Common myeloid progenitor, CD34-positive (primary cell): ENCODE measurements around the gene INO80C.

Experiments
- CTCF ChIA-PET: fragments of 350-600 bp; sonication (Branson Sonifier 250); formaldehyde crosslinking; loops from one replicate; lab custom pipeline; 2021; ENCODE audit warnings: antibody characterized with exemption; lab: Charles Lee
- POLR2A ChIA-PET: fragments of 350-600 bp; sonication (Branson Sonifier 250); formaldehyde crosslinking; loops from one replicate; lab custom pipeline; 2021; ENCODE audit warnings: antibody characterized with exemption; lab: Charles Lee
- DNase-seq, 3 donors: peaks; one replicate each; pipeline versions ENCODE4 v3.0.0 to v3.0.0-alpha.2; 2013
- H3K27ac ChIP-seq, 2 experiments: 1 replicate in 1 of 2; 2 replicates in 1 of 2; pipeline ENCODE4 v1.7.0; 2013; ENCODE audit warnings: inconsistent platforms in 2 of 2, low read length in 2 of 2, mild to moderate bottlenecking in 2 of 2, low read depth in 1 of 2, moderate library complexity in 1 of 2; ENCODE audit not compliant: severe bottlenecking in 2 of 2, insufficient read depth in 1 of 2, poor library complexity in 1 of 2
- H3K27me3 ChIP-seq, 5 experiments: replicated peaks in 2 of 5; 1 replicate in 3 of 5; 2 replicates in 2 of 5; pipeline versions ENCODE4 v1.6.1 to v1.7.0; 2013; ENCODE audit warnings: low read length in 4 of 5, mild to moderate bottlenecking in 2 of 5, moderate library complexity in 2 of 5, inconsistent platforms in 1 of 5; ENCODE audit not compliant: insufficient read depth in 5 of 5, control insufficient read depth in 4 of 5
- H3K36me3 ChIP-seq, 4 experiments: 1 replicate in 2 of 4; 2 replicates in 2 of 4; pipeline versions ENCODE4 v1.6.1 to v1.7.0; 2013; ENCODE audit warnings: low read length in 3 of 4, control low read depth in 1 of 4, mild to moderate bottlenecking in 1 of 4; ENCODE audit not compliant: control insufficient read depth in 4 of 4, insufficient read depth in 4 of 4
- H3K4me1 ChIP-seq, 4 experiments: 1 replicate in 3 of 4; 2 replicates in 1 of 4; pipeline versions ENCODE4 v1.6.1 to v1.7.1; 2013; ENCODE audit warnings: low read length in 3 of 4, mild to moderate bottlenecking in 3 of 4, control low read depth in 1 of 4, inconsistent platforms in 1 of 4, moderate library complexity in 1 of 4; ENCODE audit not compliant: control insufficient read depth in 4 of 4, insufficient read depth in 4 of 4; ENCODE audit errors: control extremely low read depth in 1 of 4
- H3K4me3 ChIP-seq, 7 experiments: 1 replicate in 4 of 7; 2 replicates in 3 of 7; pipeline versions ENCODE4 v1.5.1 to v1.7.0; 2013; ENCODE audit warnings: mild to moderate bottlenecking in 7 of 7, low read length in 6 of 7, moderate library complexity in 6 of 7, inconsistent platforms in 2 of 7, low read depth in 2 of 7, control low read depth in 1 of 7; ENCODE audit not compliant: insufficient read depth in 4 of 7, control insufficient read depth in 1 of 7; ENCODE audit errors: extremely low read depth in 1 of 7
- H3K9me3 ChIP-seq, 5 experiments: 1 replicate in 4 of 5; 2 replicates in 1 of 5; pipeline versions ENCODE4 v1.6.1 to v1.7.1; 2013; ENCODE audit warnings: low read length in 4 of 5, mild to moderate bottlenecking in 2 of 5, inconsistent platforms in 1 of 5, low read depth in 1 of 5, moderate library complexity in 1 of 5; ENCODE audit not compliant: control insufficient read depth in 4 of 5, insufficient read depth in 2 of 5; ENCODE audit errors: control extremely low read depth in 1 of 5
- WGBS: methylation state at CpG from one replicate; pipeline ENCODE4 v1.1.5; 2013; ENCODE audit not compliant: insufficient coverage; 5-methylcytosine and 5-hydroxymethylcytosine counted together

INO80C gene

DNA sequence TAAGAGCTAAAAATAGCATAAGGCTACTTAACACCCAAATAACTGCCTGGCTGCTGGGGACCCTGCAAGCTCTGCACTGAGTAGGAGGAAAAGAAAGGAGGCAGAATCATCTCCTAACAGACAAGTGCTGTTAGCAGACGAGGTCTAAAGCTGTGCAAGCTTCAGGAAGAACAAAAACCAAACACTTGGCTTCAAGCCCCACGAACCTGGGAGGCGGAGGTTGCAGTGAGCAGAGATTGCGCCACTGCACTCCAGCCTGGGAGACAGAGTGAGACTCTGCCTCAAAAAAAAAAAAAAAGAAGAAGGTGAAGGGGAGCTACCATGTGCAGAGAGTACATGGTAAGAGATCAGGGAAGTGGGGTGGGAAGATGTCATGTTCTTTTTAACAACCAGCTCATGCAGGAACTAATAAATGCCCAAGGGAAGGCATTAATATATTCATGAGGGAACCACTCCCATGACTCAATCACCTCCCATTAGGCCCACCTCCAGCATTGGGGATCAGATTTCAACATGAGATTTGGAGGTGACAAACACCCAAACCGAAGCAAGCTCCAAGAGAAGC, 28.8 kb upstream of the INO80C start:
- CTCF ChIA-PET: interaction anchor here (0.6 to 1.2 kb wide), 4 partner anchors 11 to 100 kb away, joined by 3 read pairs; no protein-coding TSS in a partner anchor

DNA sequence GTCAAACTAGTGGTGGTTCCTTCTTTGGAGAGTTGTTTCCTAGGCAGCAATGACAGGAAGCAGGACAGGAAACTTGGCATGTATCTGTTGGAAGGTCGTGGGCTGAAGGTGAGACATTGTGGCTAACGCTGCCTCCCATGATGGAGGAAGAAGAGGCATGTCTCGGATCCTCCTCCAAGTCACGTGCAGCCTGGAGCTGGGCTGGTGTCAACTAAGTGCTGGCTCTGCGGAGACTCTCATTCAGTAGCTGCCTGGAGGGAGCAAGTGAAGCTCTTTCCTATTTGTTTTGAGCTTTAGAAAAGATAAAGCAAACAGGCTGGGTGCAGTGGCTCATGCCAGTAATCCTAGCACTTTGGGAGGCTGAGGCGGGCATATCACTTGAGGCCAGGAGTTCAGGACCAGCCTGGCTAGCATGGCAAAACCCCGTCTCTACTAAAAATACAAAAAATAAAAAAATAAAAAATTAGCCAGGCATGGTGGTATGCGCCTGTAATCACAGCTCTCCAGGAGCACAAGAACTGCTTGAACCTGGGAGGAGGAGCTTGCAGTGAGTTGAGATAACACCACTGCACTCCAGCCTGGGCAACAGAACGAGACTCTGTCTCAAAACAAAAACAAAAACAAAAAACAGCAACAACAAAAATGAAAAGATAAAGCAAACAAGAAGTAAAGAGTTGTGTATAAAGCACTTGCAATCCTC, 28.2 kb upstream of the INO80C start:
- no peak overlapping the region for H3K27ac ChIP-seq
- no peaks in the 10 kb centered on the region for H3K36me3 ChIP-seq
- peaks cover 0 to 29% (median 20%) of the 10 kb centered on the region in 4 experiments for H3K4me1 ChIP-seq
- 15% methylated on average over 5 of the region's 9 CpGs for WGBS
- peak overlapping the region in 3 of 7 experiments; percentile 28 to 40 (median 33) for H3K4me3 ChIP-seq
- no peaks in the 10 kb centered on the region for H3K27me3 ChIP-seq
- ChIA-PET CTCF (interaction anchor here (1.0 to 1.4 kb wide), 4 partner anchors 10 to 89 kb away, joined by 3 to 4 read pairs (median 3); partner anchors contain the start of gene INO80C), POLR2A (interaction anchor here (0.6 kb wide), 1 partner anchor 10 kb away, joined by 3 read pairs; no protein-coding TSS in a partner anchor)
- peaks cover 0 to 6% (median 0%) of the 10 kb centered on the region in 5 experiments for H3K9me3 ChIP-seq
- peak in 2 of 3 donors; percentile 36 to 44 for DNase-seq

More for the DNA sequence above, 28.8 kb upstream of the INO80C start:
- Histone ChIP-seq H3K4me1 (peaks cover 0 to 29% (median 20%) of the 10 kb centered on the region in 4 experiments), H3K27ac (no peak overlapping the region), H3K36me3 (no peaks in the 10 kb centered on the region), H3K9me3 (peaks cover 0 to 8% (median 0%) of the 10 kb centered on the region in 5 experiments), H3K4me3 (peak overlapping the region in 2 of 7 experiments; percentile 28 to 33), H3K27me3 (no peaks in the 10 kb centered on the region)
- POLR2A ChIA-PET: no interaction called here
- WGBS: 0% methylated on average over 3 of the region's 5 CpGs
- peak in 2 of 3 donors; percentile 48 to 63 for DNase-seq

DNA sequence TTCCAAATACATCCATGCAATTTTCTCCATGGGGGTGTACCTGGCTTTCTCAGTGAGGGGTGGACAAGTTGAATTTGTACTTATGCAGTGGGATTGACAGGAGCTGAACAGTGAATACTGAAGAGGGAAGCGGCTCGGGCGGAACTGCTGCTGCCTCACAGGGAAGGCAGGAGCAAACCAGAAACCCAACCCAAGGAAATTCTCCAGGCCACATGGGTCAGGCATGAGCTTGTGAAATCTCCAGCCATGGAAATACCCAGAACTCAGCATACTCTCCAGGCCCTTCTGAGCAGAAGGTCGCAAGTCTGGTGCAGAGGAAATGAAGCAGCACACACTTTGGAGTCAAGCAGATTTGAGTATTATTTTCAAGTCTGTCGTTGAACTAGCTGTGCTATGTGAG, 26.5 kb upstream of the INO80C start:
- Histone ChIP-seq H3K36me3 (no peaks in the 10 kb centered on the region), H3K9me3 (no peaks in the 10 kb centered on the region), H3K4me1 (peaks cover 0 to 29% (median 20%) of the 10 kb centered on the region in 4 experiments), H3K4me3 (no peak overlapping the region), H3K27ac (no peak overlapping the region), H3K27me3 (no peaks in the 10 kb centered on the region)
- 95% methylated on average over 3 of the region's 5 CpGs for WGBS
- ChIA-PET CTCF (interaction anchor here (1.3 to 1.4 kb wide), 2 partner anchors 26 to 41 kb away, joined by 3 to 4 read pairs; partner anchors contain the start of gene INO80C), POLR2A (no interaction called here)
- DNase-seq: no peak

DNA sequence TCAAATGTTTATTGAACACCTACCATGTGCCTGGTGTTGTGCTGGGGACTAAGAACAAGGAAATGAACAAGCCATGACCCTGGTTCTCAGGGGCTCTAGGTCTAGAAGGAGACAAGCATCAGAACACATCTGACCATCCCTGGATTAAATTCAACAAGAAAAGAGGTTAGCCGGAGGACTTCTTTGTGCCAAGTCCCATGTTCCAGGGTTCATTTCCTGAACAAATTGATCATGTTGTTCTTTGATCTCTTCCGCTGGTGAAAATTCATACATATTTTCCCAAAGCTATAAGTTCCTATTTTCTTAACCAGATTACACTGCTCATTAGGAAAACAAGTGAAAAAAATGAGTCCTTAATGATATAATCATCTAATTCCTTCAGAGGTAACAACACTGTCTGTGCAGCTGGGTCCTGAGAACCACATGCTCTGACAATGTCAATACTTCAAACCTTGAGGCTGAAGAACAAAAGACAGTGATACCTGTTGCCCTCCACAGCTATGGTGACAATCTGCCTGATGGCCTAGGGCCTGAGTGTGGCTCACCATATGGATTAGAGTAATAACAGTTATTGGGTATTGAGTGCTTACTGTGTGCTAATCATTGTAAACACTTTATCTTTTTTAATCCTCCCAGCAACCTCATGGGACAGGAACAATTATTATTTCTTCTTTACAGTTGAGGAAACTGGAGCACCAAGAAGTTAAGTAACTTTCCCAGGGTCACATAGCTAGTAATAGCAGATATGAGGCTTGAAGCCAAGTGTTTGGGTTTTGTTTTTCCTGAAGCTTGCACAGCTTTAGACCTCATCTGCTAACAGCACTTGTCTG, 24.6 kb upstream of the INO80C start:
- CTCF ChIA-PET: interaction anchor here (0.6 to 1.9 kb wide), 4 partner anchors 9 to 121 kb away, joined by 3 to 5 read pairs (median 4); no protein-coding TSS in a partner anchor
- no CpG with 5 or more reads among the region's 2 CpGs for whole genome bisulfite sequencing

DNA sequence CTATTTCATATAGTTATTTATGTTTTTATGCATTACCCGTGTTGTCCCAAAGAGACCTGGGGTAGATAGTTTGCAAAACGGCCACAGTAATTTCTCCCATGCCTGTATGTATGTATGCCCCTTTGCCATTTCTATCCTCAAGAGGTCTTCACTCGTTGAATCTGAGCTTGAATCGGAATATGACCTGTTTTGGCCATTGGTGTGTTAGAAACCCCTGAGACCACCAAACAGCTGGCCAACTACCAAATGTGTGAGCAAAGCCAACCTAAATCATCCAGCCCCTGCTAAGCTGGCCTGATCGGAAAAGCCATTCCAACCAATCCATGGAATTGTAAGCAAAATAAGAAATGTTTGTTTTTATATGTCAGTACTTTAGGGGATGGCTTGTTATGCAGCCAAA, 23.4 kb upstream of the INO80C start:
- ChIA-PET POLR2A (no interaction called here), CTCF (interaction anchor here (0.9 to 1.9 kb wide), 2 partner anchors 73 to 120 kb away, joined by 3 to 5 read pairs; no protein-coding TSS in a partner anchor)
- no peak for DNase-seq
- no peak overlapping the region for H3K27ac ChIP-seq
- no peaks in the 10 kb centered on the region for H3K36me3 ChIP-seq
- 100% methylated on average over 3 of the region's 5 CpGs for WGBS
- peaks cover 0 to 21% (median 16%) of the 10 kb centered on the region in 4 experiments for H3K4me1 ChIP-seq
- H3K9me3 ChIP-seq: no peaks in the 10 kb centered on the region
- no peaks in the 10 kb centered on the region for H3K27me3 ChIP-seq
- H3K4me3 ChIP-seq: no peak overlapping the region

More for the DNA sequence above, 24.6 kb upstream of the INO80C start:
- POLR2A ChIA-PET: no interaction called here
- H3K4me3 ChIP-seq: no peak overlapping the region
- H3K36me3 ChIP-seq: no peaks in the 10 kb centered on the region
- no peaks in the 10 kb centered on the region for H3K9me3 ChIP-seq
- H3K27ac ChIP-seq: no peak overlapping the region
- DNase-seq: no peak
- H3K4me1 ChIP-seq: peaks cover 0 to 29% (median 20%) of the 10 kb centered on the region in 4 experiments
- H3K27me3 ChIP-seq: no peaks in the 10 kb centered on the region

DNA sequence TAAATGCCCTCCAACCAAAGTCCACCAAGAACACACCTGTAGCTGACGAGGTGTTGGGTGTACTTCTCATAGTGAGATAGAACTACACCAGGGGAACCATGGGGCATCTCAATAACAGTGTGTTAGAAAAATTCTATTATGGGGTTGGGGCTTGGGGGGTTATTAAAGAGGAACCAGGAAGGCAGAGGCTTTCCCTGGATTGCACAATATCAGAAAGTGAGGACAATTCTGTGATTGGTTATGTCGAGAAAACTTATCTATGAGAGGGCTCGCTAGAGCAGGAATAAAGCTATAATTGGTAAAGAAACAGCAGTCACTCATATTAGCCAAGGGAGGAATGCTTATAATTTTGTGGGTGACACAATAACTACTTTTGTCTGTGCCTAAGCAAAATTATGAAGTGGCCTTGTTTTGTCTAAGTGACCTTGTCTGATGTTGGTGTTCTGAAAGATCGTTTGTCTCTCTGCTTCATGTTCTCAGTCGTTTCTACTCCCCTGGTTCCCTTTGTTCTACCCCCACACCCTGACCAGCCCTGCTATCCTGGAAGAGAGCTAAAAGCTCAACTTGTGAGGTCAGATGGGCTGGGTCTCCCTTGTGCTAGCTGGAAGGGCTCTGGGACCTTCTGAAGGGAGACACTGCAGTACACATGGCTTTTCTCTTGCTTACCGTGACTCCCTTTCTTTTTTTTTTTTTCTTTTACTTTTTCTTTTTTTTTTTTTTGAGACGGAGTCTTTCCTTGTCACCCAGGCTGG, 21.6 kb upstream of the INO80C start:
- CTCF ChIA-PET: no interaction called here
- no peak for DNase-seq
- no peak overlapping the region for H3K27ac ChIP-seq
- peaks cover 0 to 8% (median 6%) of the 10 kb centered on the region in 4 experiments for H3K4me1 ChIP-seq
- no peaks in the 10 kb centered on the region for H3K36me3 ChIP-seq
- H3K9me3 ChIP-seq: no peaks in the 10 kb centered on the region
- POLR2A ChIA-PET: no interaction called here
- WGBS: 94% methylated on average over 5 of the region's 7 CpGs
- no peak overlapping the region for H3K4me3 ChIP-seq
- no peaks in the 10 kb centered on the region for H3K27me3 ChIP-seq
